WTC11 (cell line): ENCODE data around the gene TMEM94. TPM values are rescaled to one million over a fixed set of nuclear protein-coding genes. Genes with fewer than 3 reads are reported as not detected.

ENCODE experiments used
- ATAC-seq: fragments of 200-7000 bp; cut with Tn5 transposase; 2 replicates; pipeline ENCODE4 v1.10.0; 2021; ENCODE audit warnings: mild to moderate bottlenecking, moderate library complexity
- CTCF ChIA-PET: fragments of 300-600 bp; sonication (Branson Sonifier 250); formaldehyde crosslinking; loops from one replicate; lab custom pipeline; 2021; ENCODE audit warnings: antibody characterized with exemption; lab: Charles Lee
- POLR2A ChIA-PET: fragments of 350-600 bp; sonication (Branson Sonifier 250); formaldehyde crosslinking; loops from one replicate; lab custom pipeline; 2021; ENCODE audit warnings: antibody characterized with exemption; lab: Charles Lee
- DNase-seq: peaks from one replicate; pipeline ENCODE4 v3.0.0; 2021; ENCODE audit warnings: low spot score
- H3K27ac Mint-ChIP-seq: 2 replicates; pipeline ENCODE4 v1.8.0; 2021; ENCODE audit warnings: mixed read lengths
- H3K27me3 Mint-ChIP-seq: 2 replicates; pipeline ENCODE4 v1.8.0; 2021; ENCODE audit warnings: low read depth, mild to moderate bottlenecking, moderate library complexity, mixed read lengths
- H3K36me3 Mint-ChIP-seq: 2 replicates; pipeline ENCODE4 v1.8.0; 2021; ENCODE audit warnings: mixed read lengths
- H3K4me1 Mint-ChIP-seq: 2 replicates; pipeline ENCODE4 v1.8.0; 2022; ENCODE audit warnings: mixed read lengths
- H3K4me3 Mint-ChIP-seq: 2 replicates; pipeline ENCODE4 v1.8.0; 2021; ENCODE audit warnings: mild to moderate bottlenecking, moderate library complexity, mixed read lengths
- H3K9me3 Mint-ChIP-seq: 2 replicates; pipeline ENCODE4 v1.8.0; 2021; ENCODE audit warnings: mixed read lengths
- CDX4 ChIP-seq: fragments of 250-450 bp; sonication (Bioruptor Pico); IDR thresholded peaks from 2 replicates; pipeline ENCODE4 v1.9.0; 2021; ENCODE audit warnings: moderate library complexity, mild to moderate bottlenecking, inconsistent platforms, borderline replicate concordance
- E2F4 ChIP-seq: sonication (generic); formaldehyde crosslinking; IDR thresholded peaks from 2 replicates; pipeline ENCODE4 v1.8.1; 2022; ENCODE audit warnings: low read depth, mild to moderate bottlenecking, moderate library complexity, missing genetic modification reagents, borderline replicate concordance
- ESRRA ChIP-seq: sonication (generic); formaldehyde crosslinking; IDR thresholded peaks from 2 replicates; pipeline ENCODE4 v1.8.1; 2022; ENCODE audit warnings: mild to moderate bottlenecking, missing genetic modification reagents, borderline replicate concordance
- FOXJ3 ChIP-seq: sonication (generic); formaldehyde crosslinking; IDR thresholded peaks from 2 replicates; pipeline ENCODE4 v1.9.0; 2021; ENCODE audit warnings: missing genetic modification reagents, mild to moderate bottlenecking, borderline replicate concordance
- GTF2I ChIP-seq: fragments of 250-450 bp; sonication (Bioruptor Pico); conservative IDR thresholded peaks from 2 replicates; pipeline ENCODE4 v1.4.0; 2021; ENCODE audit warnings: mild to moderate bottlenecking
- MYBL2 ChIP-seq: sonication (generic); formaldehyde crosslinking; IDR thresholded peaks from 2 replicates; pipeline ENCODE4 v1.8.1; 2023; ENCODE audit warnings: mild to moderate bottlenecking, moderate library complexity, missing genetic modification reagents
- NFATC4 ChIP-seq: fragments of 250-450 bp; sonication (Bioruptor Pico); IDR thresholded peaks from 2 replicates; pipeline ENCODE4 v1.9.0; 2021; ENCODE audit warnings: mild to moderate bottlenecking
- NFYB ChIP-seq: sonication (generic); formaldehyde crosslinking; conservative IDR thresholded peaks from 2 replicates; pipeline ENCODE4 v1.8.0; 2022; ENCODE audit warnings: low read depth, missing genetic modification reagents
- NR2C2 ChIP-seq: sonication (generic); formaldehyde crosslinking; IDR thresholded peaks from 2 replicates; pipeline ENCODE4 v1.8.0; 2022; ENCODE audit warnings: mild to moderate bottlenecking, missing genetic modification reagents
- NR3C1 ChIP-seq: sonication (generic); formaldehyde crosslinking; conservative IDR thresholded peaks from 2 replicates; pipeline ENCODE4 v1.8.1; 2023; ENCODE audit warnings: low read depth, mild to moderate bottlenecking, missing genetic modification reagents
- PRDM15 ChIP-seq: sonication (generic); formaldehyde crosslinking; IDR thresholded peaks from 2 replicates; pipeline ENCODE4 v1.8.0; 2022; ENCODE audit warnings: missing genetic modification reagents
- SMAD3 ChIP-seq: sonication (generic); formaldehyde crosslinking; IDR thresholded peaks from 2 replicates; pipeline ENCODE4 v1.8.0; 2022; ENCODE audit warnings: missing genetic modification reagents, mild to moderate bottlenecking, borderline replicate concordance
- SOX15 ChIP-seq: fragments of 250-450 bp; sonication (Bioruptor Pico); IDR thresholded peaks from 2 replicates; pipeline ENCODE4 v1.9.0; 2021; ENCODE audit warnings: mild to moderate bottlenecking
- SP1 ChIP-seq: sonication (generic); formaldehyde crosslinking; conservative IDR thresholded peaks from 2 replicates; pipeline ENCODE4 v1.8.1; 2022; ENCODE audit warnings: missing genetic modification reagents
- TP53 ChIP-seq: sonication (generic); formaldehyde crosslinking; IDR thresholded peaks from 2 replicates; pipeline ENCODE4 v1.8.1; 2023; ENCODE audit warnings: mild to moderate bottlenecking, missing genetic modification reagents
- ZNF219 ChIP-seq: sonication (generic); formaldehyde crosslinking; IDR thresholded peaks from 2 replicates; pipeline ENCODE4 v1.8.0; 2023; ENCODE audit warnings: missing genetic modification reagents, mild to moderate bottlenecking, borderline replicate concordance
- ZNF263 ChIP-seq: sonication (generic); formaldehyde crosslinking; IDR thresholded peaks from 2 replicates; pipeline ENCODE4 v1.8.1; 2022; ENCODE audit warnings: low read depth, mild to moderate bottlenecking, moderate library complexity, missing genetic modification reagents
- ZNF416 ChIP-seq: fragments of 250-450 bp; sonication (Bioruptor Pico); IDR thresholded peaks from 2 replicates; pipeline ENCODE4 v1.9.0; 2021; ENCODE audit warnings: mild to moderate bottlenecking, inconsistent platforms
- total RNA-seq: library from RNA; stranded (reverse); gene quantifications from 3 replicates; pipeline ENCODE4 v1.2.3, GENCODE V29; 2021
- TF ChIP-seq, protein P1 (sequence below): sonication (generic); formaldehyde crosslinking; IDR thresholded peaks from 2 replicates; pipeline ENCODE4 v1.8.1; 2023; ENCODE audit warnings: mild to moderate bottlenecking, missing genetic modification reagents
- TF ChIP-seq, protein P2 (sequence below): sonication (generic); formaldehyde crosslinking; conservative IDR thresholded peaks from 2 replicates; pipeline ENCODE4 v1.8.1; 2022; ENCODE audit warnings: mild to moderate bottlenecking, missing genetic modification reagents

Gene TMEM94
- total RNA-seq, 1 experiment from 2014 or later = 76.9 TPM

GRCh38 chr17:75504347-75505151, 48.1 kb downstream of the TMEM94 start:
- H3K4me3 Mint-ChIP-seq = no peak overlapping the region
- ChIA-PET CTCF (interaction anchor here (0.6 to 3.0 kb wide), 12 partner anchors 10 to 234 kb away, joined by 3 to 11 read pairs (median 5); partner anchors contain the start of genes GRB2, LLGL2, MIF4GD and TSEN54), POLR2A (no interaction called here)
- no peak for TF ChIP-seq ESRRA (CRISPR knock-in tag)
- no peak for TF ChIP-seq NFYB (CRISPR knock-in tag)
- TF ChIP-seq ZNF416 (CRISPR knock-in tag) = no peak
- no peak for TF ChIP-seq NFATC4 (CRISPR knock-in tag)
- TF ChIP-seq ZNF263 (CRISPR knock-in tag) = no peak
- no peak for TF ChIP-seq CDX4
- TF ChIP-seq SP1 (CRISPR knock-in tag) = no peak
- TF ChIP-seq MYBL2 (CRISPR knock-in tag) = no peak
- TF ChIP-seq FOXJ3 = no peak
- no peak for TF ChIP-seq NR2C2 (CRISPR knock-in tag)
- no peak overlapping the region for H3K27ac Mint-ChIP-seq
- peaks cover 10% of the 10 kb centered on the region; the same call in 1 of the 2 replicates for H3K36me3 Mint-ChIP-seq
- H3K4me1 Mint-ChIP-seq = no peaks in the 10 kb centered on the region
- no peaks in the 10 kb centered on the region for H3K9me3 Mint-ChIP-seq
- H3K27me3 Mint-ChIP-seq = no peaks in the 10 kb centered on the region
- ATAC-seq (peak; percentile 83), DNase-seq (peak; percentile 73)

DNA sequence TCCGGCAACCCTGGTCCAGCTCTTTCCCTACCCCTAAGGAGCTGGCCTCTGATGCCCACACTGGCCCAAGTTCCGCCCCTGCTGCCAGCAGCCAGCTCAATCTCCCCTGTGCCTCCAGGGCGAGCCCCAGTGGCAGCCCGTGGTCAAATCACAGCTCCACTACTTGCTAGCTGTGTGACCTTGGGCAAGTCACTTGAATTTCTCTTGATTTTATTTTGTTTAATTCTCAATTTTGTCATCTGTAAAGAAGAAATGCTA, 48.6 kb downstream of the TMEM94 start:
- DNase-seq = no peak
- no peaks in the 10 kb centered on the region for H3K4me1 Mint-ChIP-seq
- no peak overlapping the region for H3K4me3 Mint-ChIP-seq
- TF ChIP-seq GTF2I (CRISPR knock-in tag) (no peak), ZNF219 (CRISPR knock-in tag) (no peak), NR3C1 (CRISPR knock-in tag) (no peak), E2F4 (CRISPR knock-in tag) (no peak), SMAD3 (no peak), ESRRA (CRISPR knock-in tag) (no peak), SOX15 (CRISPR knock-in tag) (no peak), PRDM15 (CRISPR knock-in tag) (no peak), CDX4 (no peak), TP53 (no peak)
- TF ChIP-seq, protein P1, sequence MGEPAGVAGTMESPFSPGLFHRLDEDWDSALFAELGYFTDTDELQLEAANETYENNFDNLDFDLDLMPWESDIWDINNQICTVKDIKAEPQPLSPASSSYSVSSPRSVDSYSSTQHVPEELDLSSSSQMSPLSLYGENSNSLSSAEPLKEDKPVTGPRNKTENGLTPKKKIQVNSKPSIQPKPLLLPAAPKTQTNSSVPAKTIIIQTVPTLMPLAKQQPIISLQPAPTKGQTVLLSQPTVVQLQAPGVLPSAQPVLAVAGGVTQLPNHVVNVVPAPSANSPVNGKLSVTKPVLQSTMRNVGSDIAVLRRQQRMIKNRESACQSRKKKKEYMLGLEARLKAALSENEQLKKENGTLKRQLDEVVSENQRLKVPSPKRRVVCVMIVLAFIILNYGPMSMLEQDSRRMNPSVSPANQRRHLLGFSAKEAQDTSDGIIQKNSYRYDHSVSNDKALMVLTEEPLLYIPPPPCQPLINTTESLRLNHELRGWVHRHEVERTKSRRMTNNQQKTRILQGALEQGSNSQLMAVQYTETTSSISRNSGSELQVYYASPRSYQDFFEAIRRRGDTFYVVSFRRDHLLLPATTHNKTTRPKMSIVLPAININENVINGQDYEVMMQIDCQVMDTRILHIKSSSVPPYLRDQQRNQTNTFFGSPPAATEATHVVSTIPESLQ (CRISPR knock-in tag) = no peak
- TF ChIP-seq, protein P2, sequence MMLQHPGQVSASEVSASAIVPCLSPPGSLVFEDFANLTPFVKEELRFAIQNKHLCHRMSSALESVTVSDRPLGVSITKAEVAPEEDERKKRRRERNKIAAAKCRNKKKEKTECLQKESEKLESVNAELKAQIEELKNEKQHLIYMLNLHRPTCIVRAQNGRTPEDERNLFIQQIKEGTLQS (CRISPR knock-in tag) = no peak
- ChIA-PET POLR2A (no interaction called here), CTCF (interaction anchor here (0.9 to 3.0 kb wide), 9 partner anchors 9 to 112 kb away, joined by 3 to 11 read pairs (median 5); partner anchors contain the start of genes GRB2, LLGL2 and TSEN54)
- ATAC-seq = no peak
- no peak overlapping the region for H3K27ac Mint-ChIP-seq
- peaks cover 7% of the 10 kb centered on the region; the same call in 1 of the 2 replicates for H3K36me3 Mint-ChIP-seq
- no peaks in the 10 kb centered on the region for H3K9me3 Mint-ChIP-seq
- H3K27me3 Mint-ChIP-seq = no peaks in the 10 kb centered on the region
